ENCODE measurements around the gene BTBD16. TPM values are rescaled to one million over a fixed set of nuclear protein-coding genes. Genes with fewer than 3 reads are reported as not detected.

BTBD16 gene
- total RNA-seq, 6 donors from 2014 or later = 0.20 to 1.8 (median 0.91) TPM; not detected in 3

- Histone ChIP-seq H3K36me3 (no peaks in the 10 kb centered on the region), H3K9me3 (no peaks in the 10 kb centered on the region), H3K4me3 (no peak overlapping the region), H3K27ac (no peak overlapping the region), H3K4me1 (no peaks in the 10 kb centered on the region), H3K27me3 (no peaks in the 10 kb centered on the region)
- ATAC-seq (ENCODE audit: low FRiP score in 2 of 2) = no peak
- no peak for DNase-seq
- TF ChIP-seq POLR2AphosphoS5 (IDR thresholded peaks at IDR 0.05) (no peak), POLR2A (IDR thresholded peaks at IDR 0.05) (no peak), CTCF (IDR thresholded peaks at IDR 0.05) (no peak)
- 65 to 71% methylated on average over 16 of the region's 16 CpGs for WGBS, 2 donors
These were observed 60.7 kb downstream of the BTBD16 start for GRCh38 chr10:122331615-122332446.

GRCh38 chr10:122333037-122333436, 61.9 kb downstream of the BTBD16 start:
- WGBS, 2 donors = 68 to 82% methylated on average over 4 of the region's 4 CpGs
- H3K9me3 ChIP-seq = no peaks in the 10 kb centered on the region
- no peak overlapping the region for H3K27ac ChIP-seq
- no peaks in the 10 kb centered on the region for H3K27me3 ChIP-seq
- DNase-seq (no peak), ATAC-seq (ENCODE audit: low FRiP score in 2 of 2) (no peak)
- TF ChIP-seq POLR2A (IDR thresholded peaks at IDR 0.05) = no peak
- no peak for TF ChIP-seq POLR2AphosphoS5 (IDR thresholded peaks at IDR 0.05)
- TF ChIP-seq EP300 (IDR thresholded peaks at IDR 0.05) = no peak
- no peak for TF ChIP-seq CTCF (IDR thresholded peaks at IDR 0.05)
- no peaks in the 10 kb centered on the region for H3K36me3 ChIP-seq
- no peak overlapping the region for H3K4me3 ChIP-seq
- no peaks in the 10 kb centered on the region for H3K4me1 ChIP-seq

- H3K4me1 ChIP-seq = peaks cover 0 to 3% (median 1%) of the 10 kb centered on the region in 4 donors
- no peak overlapping the region for H3K4me3 ChIP-seq
- TF ChIP-seq POLR2AphosphoS5 (IDR thresholded peaks at IDR 0.05) = no peak
- TF ChIP-seq CTCF (IDR thresholded peaks at IDR 0.05) = no peak
- no peak for TF ChIP-seq EP300 (IDR thresholded peaks at IDR 0.05)
- no peak for TF ChIP-seq POLR2A (IDR thresholded peaks at IDR 0.05)
- H3K36me3 ChIP-seq = no peaks in the 10 kb centered on the region
- no peaks in the 10 kb centered on the region for H3K27me3 ChIP-seq
- H3K27ac ChIP-seq = no peak overlapping the region
- DNase-seq (peak in 1 of 2 donors; percentile 20), ATAC-seq (ENCODE audit: low FRiP score in 2 of 2) (no peak)
- H3K9me3 ChIP-seq = no peaks in the 10 kb centered on the region
- WGBS, 2 donors = 85 to 88% methylated on average over 8 to 10 of the region's 10 CpGs
These were observed 65.2 kb downstream of the BTBD16 start for GRCh38 chr10:122336332-122336731.

GRCh38 chr10:122336961-122337360, 65.9 kb downstream of the BTBD16 start:
- H3K4me1 ChIP-seq = peaks cover 0 to 3% (median 1%) of the 10 kb centered on the region in 4 donors
- WGBS, 2 donors = 88 to 92% methylated on average over 3 of the region's 3 CpGs
- H3K27ac ChIP-seq = no peak overlapping the region
- ATAC-seq (ENCODE audit: low FRiP score in 2 of 2) (no peak), DNase-seq (no peak)
- no peaks in the 10 kb centered on the region for H3K27me3 ChIP-seq
- no peaks in the 10 kb centered on the region for H3K36me3 ChIP-seq
- no peak overlapping the region for H3K4me3 ChIP-seq
- no peak for TF ChIP-seq POLR2AphosphoS5 (IDR thresholded peaks at IDR 0.05)
- no peak for TF ChIP-seq POLR2A (IDR thresholded peaks at IDR 0.05)
- no peak for TF ChIP-seq CTCF (IDR thresholded peaks at IDR 0.05)
- TF ChIP-seq EP300 (IDR thresholded peaks at IDR 0.05) = no peak
- no peaks in the 10 kb centered on the region for H3K9me3 ChIP-seq
